GM06990 (cell line): ENCODE measurements around the gene ACOT13.

ENCODE experiments used
- DNase-seq: peaks from one replicate; pipeline ENCODE4 v3.0.0-alpha.2; 2011; ENCODE audit not compliant: insufficient read length; ENCODE audit errors: extremely low read depth
- H3K27me3 ChIP-seq: replicated peaks from 2 replicates; pipeline ENCODE4 v1.6.0; 2011; ENCODE audit warnings: low read length; ENCODE audit not compliant: control insufficient read depth, insufficient read depth
- H3K36me3 ChIP-seq: 2 replicates; pipeline ENCODE4 v1.5.1; 2011; ENCODE audit warnings: low read length; ENCODE audit not compliant: control insufficient read depth, insufficient read depth
- H3K4me3 ChIP-seq: replicated peaks from 2 replicates; pipeline ENCODE4 v1.5.1; 2011; ENCODE audit warnings: low read depth, mild to moderate bottlenecking, control low read depth, low read length
- CTCF ChIP-seq: IDR thresholded peaks from 2 replicates; pipeline ENCODE4 v1.5.1; 2011; ENCODE audit warnings: low read length, control low read depth, mild to moderate bottlenecking, inconsistent platforms; ENCODE audit not compliant: insufficient read depth, poor library complexity, severe bottlenecking

Gene ACOT13

GRCh38 chr6:24643920-24644319 is 23.0 kb upstream of the ACOT13 start:
- H3K36me3 ChIP-seq: no peaks in the 10 kb centered on the region
- TF ChIP-seq CTCF: no peak
- H3K4me3 ChIP-seq: no peak overlapping the region
- no peaks in the 10 kb centered on the region for H3K27me3 ChIP-seq
- no peak for DNase-seq

- H3K4me3 ChIP-seq: no peak overlapping the region
- no peak for DNase-seq
- no peak for TF ChIP-seq CTCF
These were observed 22.5 kb upstream of the ACOT13 start for GRCh38 chr6:24644377-24644776.

GRCh38 chr6:24646771-24647170 is 20.1 kb upstream of the ACOT13 start:
- Histone ChIP-seq H3K27me3 (no peaks in the 10 kb centered on the region), H3K4me3 (no peak overlapping the region), H3K36me3 (peaks cover 2% of the 10 kb centered on the region; the same call in 1 of the 2 replicates)
- TF ChIP-seq CTCF: no peak
- DNase-seq: no peak

More at GRCh38 chr6:24644377-24644776, 22.5 kb upstream of the ACOT13 start:
- Histone ChIP-seq H3K27me3 (no peaks in the 10 kb centered on the region), H3K36me3 (no peaks in the 10 kb centered on the region)

- no peak overlapping the region for H3K4me3 ChIP-seq
- H3K27me3 ChIP-seq: no peaks in the 10 kb centered on the region
- no peak for TF ChIP-seq CTCF
- DNase-seq: no peak
- H3K36me3 ChIP-seq: peaks cover 2% of the 10 kb centered on the region
These were observed 18.6 kb upstream of the ACOT13 start for GRCh38 chr6:24648276-24648675.

GRCh38 chr6:24649691-24650090 is 17.2 kb upstream of the ACOT13 start:
- no peaks in the 10 kb centered on the region for H3K27me3 ChIP-seq
- no peak overlapping the region for H3K4me3 ChIP-seq
- peaks cover 2% of the 10 kb centered on the region for H3K36me3 ChIP-seq
- TF ChIP-seq CTCF: no peak
- DNase-seq: no peak

- no peak for DNase-seq
- Histone ChIP-seq H3K4me3 (no peak overlapping the region), H3K27me3 (no peaks in the 10 kb centered on the region), H3K36me3 (peaks cover 2% of the 10 kb centered on the region)
- TF ChIP-seq CTCF: no peak
These were observed 16.5 kb upstream of the ACOT13 start for GRCh38 chr6:24650365-24650764.
